Left ventricle myocardium inferior (tissue), 1 donor: ENCODE data around the gene HEG1. TPM values are rescaled to one million over a fixed set of nuclear protein-coding genes. Genes with fewer than 3 reads are reported as not detected.

ENCODE experiments used
- DNase-seq: peaks from one replicate; pipeline ENCODE4 v3.0.0-alpha.2; 2020
- H3K27ac ChIP-seq: fragments of 200-600 bp; replicated peaks from 2 replicates; pipeline ENCODE4 v1.8.0; 2021
- H3K27me3 ChIP-seq: fragments of 200-600 bp; 2 replicates; pipeline ENCODE4 v1.8.0; 2021; ENCODE audit warnings: low read depth
- H3K36me3 ChIP-seq: fragments of 200-600 bp; 2 replicates; pipeline ENCODE4 v1.8.0; 2021
- H3K4me1 ChIP-seq: fragments of 200-600 bp; 2 replicates; pipeline ENCODE4 v1.8.0; 2021
- H3K4me3 ChIP-seq: fragments of 200-600 bp; 2 replicates; pipeline ENCODE4 v1.8.0; 2021; ENCODE audit warnings: mild to moderate bottlenecking, moderate library complexity
- H3K9me3 ChIP-seq: fragments of 200-600 bp; replicated peaks from 2 replicates; pipeline ENCODE4 v1.8.0; 2021
- intact Hi-C: fragments of 100-400 bp; cut with micrococcal nuclease; formaldehyde crosslinking; loops from one replicate; pipeline ENCODE4 v1.11.0; 2022
- total RNA-seq: library from RNA; stranded (reverse); fragmentation: NEBNext Ultra II Directional; extraction: Animal tissue kit (Norgen Biotek cat#: 25700); gene quantifications from one replicate; pipeline ENCODE4 v1.2.1, GENCODE V29; 2021
- TF ChIP-seq, protein P1 (sequence below): fragments of 200-600 bp; IDR thresholded peaks from 2 replicates; pipeline ENCODE4 v1.8.0; 2021; ENCODE audit warnings: antibody characterized with exemption, mild to moderate bottlenecking, borderline replicate concordance
- donor health status: DM: no; HTN: yes; CAD: no; lungs with severe emphysema.

HEG1 gene
- total RNA-seq, 1 donor from 2014 or later: 105 TPM

DNA sequence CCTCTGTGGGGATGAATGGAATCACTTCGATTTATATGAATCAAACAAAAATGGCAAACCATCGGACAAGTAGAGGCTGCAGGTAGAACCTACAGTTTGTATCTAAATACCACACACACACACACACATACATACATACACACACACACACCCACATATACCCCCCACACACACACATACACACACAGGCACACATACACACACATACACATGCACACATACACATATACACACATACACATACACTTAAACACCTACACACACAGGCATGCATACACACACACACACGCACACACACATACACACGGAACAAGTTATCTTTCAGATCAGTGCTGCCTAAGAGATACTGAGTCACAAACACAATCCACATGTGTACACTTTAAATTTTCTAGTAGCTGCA is 24.3 kb downstream of the HEG1 start:
- Histone ChIP-seq H3K9me3 (peaks cover 8% of the 10 kb centered on the region), H3K27ac (peak overlapping the region; percentile 7), H3K36me3 (peaks cover 29% of the 10 kb centered on the region), H3K4me1 (peaks cover 82% of the 10 kb centered on the region), H3K4me3 (no peak overlapping the region), H3K27me3 (no peaks in the 10 kb centered on the region)
- intact Hi-C loops: no loop called here
- DNase-seq: no peak
- TF ChIP-seq, protein P1, sequence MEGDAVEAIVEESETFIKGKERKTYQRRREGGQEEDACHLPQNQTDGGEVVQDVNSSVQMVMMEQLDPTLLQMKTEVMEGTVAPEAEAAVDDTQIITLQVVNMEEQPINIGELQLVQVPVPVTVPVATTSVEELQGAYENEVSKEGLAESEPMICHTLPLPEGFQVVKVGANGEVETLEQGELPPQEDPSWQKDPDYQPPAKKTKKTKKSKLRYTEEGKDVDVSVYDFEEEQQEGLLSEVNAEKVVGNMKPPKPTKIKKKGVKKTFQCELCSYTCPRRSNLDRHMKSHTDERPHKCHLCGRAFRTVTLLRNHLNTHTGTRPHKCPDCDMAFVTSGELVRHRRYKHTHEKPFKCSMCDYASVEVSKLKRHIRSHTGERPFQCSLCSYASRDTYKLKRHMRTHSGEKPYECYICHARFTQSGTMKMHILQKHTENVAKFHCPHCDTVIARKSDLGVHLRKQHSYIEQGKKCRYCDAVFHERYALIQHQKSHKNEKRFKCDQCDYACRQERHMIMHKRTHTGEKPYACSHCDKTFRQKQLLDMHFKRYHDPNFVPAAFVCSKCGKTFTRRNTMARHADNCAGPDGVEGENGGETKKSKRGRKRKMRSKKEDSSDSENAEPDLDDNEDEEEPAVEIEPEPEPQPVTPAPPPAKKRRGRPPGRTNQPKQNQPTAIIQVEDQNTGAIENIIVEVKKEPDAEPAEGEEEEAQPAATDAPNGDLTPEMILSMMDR: no peak

DNA sequence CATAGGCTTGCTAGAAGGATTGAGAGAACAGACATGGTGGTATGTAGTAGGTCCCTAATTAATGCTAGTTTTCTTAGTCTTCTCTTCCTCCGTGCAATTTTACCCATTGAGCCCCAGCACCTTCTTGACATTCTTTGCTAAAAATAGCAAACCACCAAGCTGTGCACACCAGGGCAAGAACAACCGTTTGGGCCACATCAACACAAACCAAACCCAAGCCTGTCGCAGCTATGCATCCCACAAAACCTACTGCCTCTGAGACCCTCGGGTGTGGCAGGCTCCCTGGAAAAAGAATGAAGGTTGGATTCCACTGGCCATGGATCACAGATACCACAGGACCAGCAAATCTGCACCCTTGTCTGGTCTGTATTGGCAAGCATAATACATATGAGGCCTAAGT is 27.1 kb downstream of the HEG1 start:
- Histone ChIP-seq H3K27ac (peak overlapping the region; percentile 89), H3K36me3 (peaks cover 44% of the 10 kb centered on the region), H3K4me1 (peaks cover 98% of the 10 kb centered on the region), H3K4me3 (no peak overlapping the region), H3K9me3 (no peaks in the 10 kb centered on the region), H3K27me3 (no peaks in the 10 kb centered on the region)
- DNase-seq: no peak
- intact Hi-C loops: no loop called here
- TF ChIP-seq, protein P1: no peak

DNA sequence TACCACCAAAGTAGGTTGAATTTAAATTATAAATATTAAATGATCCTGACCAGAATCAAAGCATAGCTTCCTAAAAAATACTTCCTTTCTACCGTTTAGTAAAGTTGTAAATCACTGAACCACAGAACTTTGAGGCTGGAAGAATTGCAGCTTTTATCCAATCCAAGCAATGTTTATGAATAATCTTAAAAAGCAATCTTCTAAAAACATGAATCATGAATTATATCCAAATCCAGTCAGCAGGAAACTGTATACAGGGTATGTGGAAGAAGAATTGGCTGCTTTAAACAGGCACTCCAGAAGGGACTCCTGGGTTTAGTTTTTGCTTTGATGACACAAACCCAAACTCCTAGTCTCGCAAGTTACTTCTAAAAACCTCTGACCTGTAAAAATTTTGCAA is 30.2 kb downstream of the HEG1 start:
- intact Hi-C loops: no loop called here
- DNase-seq: no peak
- Histone ChIP-seq H3K27ac (peak overlapping the region; percentile 89), H3K36me3 (peaks cover 51% of the 10 kb centered on the region), H3K27me3 (no peaks in the 10 kb centered on the region), H3K4me3 (no peak overlapping the region), H3K9me3 (no peaks in the 10 kb centered on the region), H3K4me1 (peaks cover 95% of the 10 kb centered on the region)
- TF ChIP-seq, protein P1: no peak

DNA sequence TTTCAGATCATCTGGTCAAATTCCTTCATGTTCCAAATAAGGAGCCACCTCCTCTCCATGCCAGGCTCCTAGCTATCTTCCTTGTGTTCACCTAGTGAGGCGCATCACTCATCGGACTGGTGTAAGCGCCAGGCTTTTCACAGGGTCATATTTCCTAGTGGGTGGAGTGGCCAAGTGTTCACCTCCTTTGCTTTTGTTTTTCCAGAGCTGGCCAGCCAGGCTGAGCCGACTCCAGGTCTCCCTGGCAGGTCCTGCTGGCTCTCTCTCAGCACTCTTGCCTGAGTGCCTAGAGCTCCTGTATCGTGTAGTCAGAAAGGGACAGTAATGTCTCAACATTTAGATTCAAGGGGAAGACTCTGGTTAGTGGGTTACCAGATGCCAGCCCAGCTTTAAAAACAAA is 31.0 kb downstream of the HEG1 start:
- peak; percentile 48 for DNase-seq

DNA sequence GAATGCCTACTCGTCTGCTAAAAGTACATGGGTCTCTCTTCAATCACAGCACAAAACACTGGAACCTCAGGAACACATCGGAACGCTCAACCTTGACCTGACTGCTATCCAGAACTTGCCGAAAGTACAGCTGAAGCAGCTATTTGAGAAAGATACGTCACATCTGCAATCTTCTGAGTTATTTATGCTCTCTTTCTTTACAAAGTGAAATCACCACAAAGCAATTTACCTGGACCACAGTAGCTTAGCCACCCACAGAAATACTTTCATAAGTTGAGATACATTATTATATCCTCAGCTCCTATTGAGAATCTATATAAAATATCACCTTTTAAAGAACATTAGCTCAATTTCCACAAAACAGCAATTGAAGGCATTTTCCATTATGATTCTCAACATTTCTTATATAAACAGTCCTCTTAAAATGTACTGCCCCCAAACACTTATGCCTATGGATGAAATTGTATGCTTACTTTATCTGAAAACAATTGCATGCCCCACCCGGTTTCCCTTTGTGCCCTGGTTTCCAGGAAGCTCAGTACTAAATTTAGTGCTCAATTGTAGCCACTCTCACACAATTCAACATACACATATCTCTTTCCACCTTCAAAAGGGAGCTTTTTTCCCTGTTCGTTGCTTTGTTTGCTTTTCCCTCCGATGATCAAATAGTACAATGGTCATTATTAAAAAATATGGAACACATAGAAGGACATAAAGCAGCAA is 31.8 kb downstream of the HEG1 start:
- Histone ChIP-seq H3K27me3 (no peaks in the 10 kb centered on the region), H3K36me3 (peaks cover 63% of the 10 kb centered on the region), H3K27ac (peak overlapping the region; percentile 89), H3K9me3 (no peaks in the 10 kb centered on the region), H3K4me3 (peak overlapping the region; percentile 38), H3K4me1 (peaks cover 89% of the 10 kb centered on the region)
- TF ChIP-seq, protein P1: no peak
- no peak for DNase-seq
- intact Hi-C loops: no loop called here

More for the DNA sequence above, 31.0 kb downstream of the HEG1 start:
- TF ChIP-seq, protein P1: no peak
- peaks cover 59% of the 10 kb centered on the region for H3K36me3 ChIP-seq
- peaks cover 87% of the 10 kb centered on the region for H3K4me1 ChIP-seq
- H3K27ac ChIP-seq: peak overlapping the region; percentile 89
- peak overlapping the region; percentile 38 for H3K4me3 ChIP-seq
- no peaks in the 10 kb centered on the region for H3K27me3 ChIP-seq
- H3K9me3 ChIP-seq: no peaks in the 10 kb centered on the region
- intact Hi-C loops: no loop called here
